Inferior parietal cortex (tissue), 1 donor: Measurements from ENCODE around the gene ZCCHC9.
"Not testable (repeated sequence)": the region's sequence is repeated elsewhere in the genome, so short reads cannot be mapped to it uniquely, and the experiment has no call there.

Source experiments
- DNase-seq: peaks from one replicate; pipeline ENCODE4 v3.0.0-alpha.2; 2016; ENCODE audit errors: extremely low spot score

Gene ZCCHC9

GRCh38 chr5:81305785-81306184 lies 4.4 kb downstream of the ZCCHC9 start:
- no peak for DNase-seq

GRCh38 chr5:81308836-81309235 lies 7.4 kb downstream of the ZCCHC9 start:
- no peak for DNase-seq

- no peak for DNase-seq
Measured at GRCh38 chr5:81310402-81311063, 9.1 kb downstream of the ZCCHC9 start.

- DNase-seq = no peak
Measured at GRCh38 chr5:81313278-81313677, 11.9 kb downstream of the ZCCHC9 start.

- DNase-seq = no peak
Measured at GRCh38 chr5:81313686-81314085, 12.3 kb downstream of the ZCCHC9 start.

- no peak for DNase-seq
Measured at GRCh38 chr5:81314581-81314980, 13.2 kb downstream of the ZCCHC9 start.

- DNase-seq = no peak
Measured at GRCh38 chr5:81315336-81315735, 13.9 kb downstream of the ZCCHC9 start.

- no peak for DNase-seq
Measured at GRCh38 chr5:81315830-81316229, 14.4 kb downstream of the ZCCHC9 start.

GRCh38 chr5:81316571-81316970 lies 15.2 kb downstream of the ZCCHC9 start:
- no peak for DNase-seq

- DNase-seq = no peak
Measured at GRCh38 chr5:81317536-81317935, 16.1 kb downstream of the ZCCHC9 start.

- no peak for DNase-seq
Measured at GRCh38 chr5:81326554-81326953, 25.2 kb downstream of the ZCCHC9 start.

GRCh38 chr5:81334304-81335061 lies 33.1 kb downstream of the ZCCHC9 start:
- DNase-seq = no peak

GRCh38 chr5:81335946-81336345 lies 34.6 kb downstream of the ZCCHC9 start:
- DNase-seq = no peak

- DNase-seq = no peak
Measured at GRCh38 chr5:81336556-81336955, 35.2 kb downstream of the ZCCHC9 start.

GRCh38 chr5:81337803-81338202 lies 36.4 kb downstream of the ZCCHC9 start:
- DNase-seq = no peak

- not testable (repeated sequence) for DNase-seq
Measured at GRCh38 chr5:81338213-81338612, 36.8 kb downstream of the ZCCHC9 start.

- no peak for DNase-seq
Measured at GRCh38 chr5:81344736-81345135, 43.3 kb downstream of the ZCCHC9 start.

- DNase-seq = no peak
Measured at GRCh38 chr5:81345411-81346003, 44.1 kb downstream of the ZCCHC9 start.

- no peak for DNase-seq
Measured at GRCh38 chr5:81349161-81349560, 47.8 kb downstream of the ZCCHC9 start.

GRCh38 chr5:81350507-81350906 lies 49.1 kb downstream of the ZCCHC9 start:
- DNase-seq = no peak

- DNase-seq = no peak
Measured at GRCh38 chr5:81353189-81353588, 51.8 kb downstream of the ZCCHC9 start.

- no peak for DNase-seq
Measured at GRCh38 chr5:81354093-81354492, 52.7 kb downstream of the ZCCHC9 start.
